B cell (primary cell): Measurements from ENCODE around the gene CEP170. TPM values are rescaled to one million over a fixed set of nuclear protein-coding genes. Genes with fewer than 3 reads are reported as not detected.
A peak's percentile ranks its signal among the peaks of the same experiment; 100 is the strongest.

Source experiments
- ATAC-seq: fragments of 200-7000 bp; cut with Tn5 transposase; one replicate; pipeline ENCODE4 v1.10.0; 2021; ENCODE audit warnings: low read depth, mild to moderate bottlenecking, moderate number of reproducible peaks, moderate library complexity
- CTCF ChIA-PET: fragments of 350-600 bp; sonication (Branson Sonifier 250); formaldehyde crosslinking; loops from one replicate; lab custom pipeline; 2021; ENCODE audit warnings: antibody characterized with exemption, inconsistent platforms; lab: Charles Lee
- POLR2A ChIA-PET: fragments of 350-600 bp; sonication (Branson Sonifier 250); formaldehyde crosslinking; loops from one replicate; lab custom pipeline; 2021; ENCODE audit warnings: antibody characterized with exemption; lab: Charles Lee
- DNase-seq: peaks from one replicate; pipeline ENCODE4 v3.0.0; 2013
- H2AFZ ChIP-seq: 2 replicates; pipeline ENCODE4 v1.6.1; 2012; ENCODE audit warnings: mild to moderate bottlenecking, low read depth, low read length; ENCODE audit not compliant: insufficient read depth, poor library complexity, severe bottlenecking
- H3K27ac ChIP-seq, 2 donors: 1 replicate in 1 of 2; 2 replicates in 1 of 2; pipeline ENCODE4 v1.5.1; 2012 to 2013; ENCODE audit warnings: low read length in 2 of 2, mild to moderate bottlenecking in 2 of 2, moderate library complexity in 1 of 2
- H3K27me3 ChIP-seq, 4 experiments: fragments of 200-600 bp in 1 of 4; sonication (generic) in 1 of 4; replicated peaks in 1 of 4; 1 replicate in 2 of 4; 2 replicates in 2 of 4; pipeline versions ENCODE4 v1.6.1 to v1.7.0; 2013 to 2016; ENCODE audit warnings: low read length in 3 of 4, mild to moderate bottlenecking in 2 of 4, mixed read lengths in 1 of 4, moderate library complexity in 1 of 4; ENCODE audit not compliant: insufficient read depth in 4 of 4, control insufficient read depth in 3 of 4; ENCODE audit errors: control extremely low read depth in 1 of 4
- H3K36me3 ChIP-seq, 2 experiments: replicated peaks in 1 of 2; 1 replicate in 1 of 2; 2 replicates in 1 of 2; pipeline versions ENCODE4 v1.6.1 to v1.7.1; 2013; ENCODE audit warnings: low read length in 1 of 2; ENCODE audit not compliant: insufficient read depth in 2 of 2, control insufficient read depth in 1 of 2; ENCODE audit errors: control extremely low read depth in 1 of 2, extremely low read depth in 1 of 2
- H3K4me1 ChIP-seq, 2 donors: fragments of 200-600 bp in 1 of 2; sonication (generic) in 1 of 2; 1 replicate in 1 of 2; 2 replicates in 1 of 2; pipeline versions ENCODE4 v1.5.1 to v1.6.1; 2013 to 2017; ENCODE audit warnings: low read length in 2 of 2; ENCODE audit not compliant: control insufficient read depth in 2 of 2, insufficient read depth in 2 of 2
- H3K4me2 ChIP-seq: replicated peaks from 2 replicates; pipeline ENCODE3; 2012; ENCODE audit warnings: mild to moderate bottlenecking, low read depth, low read length; ENCODE audit not compliant: poor library complexity, severe bottlenecking
- H3K4me3 ChIP-seq, 5 experiments: fragments of 200-600 bp in 1 of 5; sonication (generic) in 1 of 5; 1 replicate in 3 of 5; 2 replicates in 2 of 5; pipeline versions ENCODE4 v1.5.1 to v1.7.0; 2011 to 2016; ENCODE audit warnings: low read length in 4 of 5, mild to moderate bottlenecking in 4 of 5, low read depth in 2 of 5, control low read depth in 1 of 5, moderate library complexity in 1 of 5; ENCODE audit not compliant: insufficient read depth in 1 of 5; ENCODE audit errors: control extremely low read depth in 1 of 5, extremely low read depth in 1 of 5
- H3K79me2 ChIP-seq: fragments of 200-600 bp; sonication (generic); one replicate; pipeline ENCODE4 v1.6.0; 2016; ENCODE audit warnings: low read length; ENCODE audit not compliant: control insufficient read depth, insufficient read depth
- H3K9ac ChIP-seq: fragments of 200-600 bp; sonication (generic); 2 replicates; pipeline ENCODE4 v1.6.1; 2017; ENCODE audit warnings: mild to moderate bottlenecking, low read length, moderate library complexity
- H3K9me3 ChIP-seq, 3 donors: one replicate each; pipeline versions ENCODE4 v1.6.1 to v1.7.1; 2013; ENCODE audit warnings: low read length in 2 of 3; ENCODE audit not compliant: control insufficient read depth in 2 of 3, insufficient read depth in 1 of 3; ENCODE audit errors: control extremely low read depth in 1 of 3
- H4K20me1 ChIP-seq: 2 replicates; pipeline ENCODE4 v1.6.0; 2012; ENCODE audit warnings: mild to moderate bottlenecking, low read length; ENCODE audit not compliant: insufficient read depth, control insufficient read depth, poor library complexity, severe bottlenecking
- H3K27ac Mint-ChIP-seq: one replicate; pipeline ENCODE4 v1.8.0; 2021; ENCODE audit warnings: mixed read lengths
- H3K27me3 Mint-ChIP-seq: one replicate; pipeline ENCODE4 v1.8.0; 2021; ENCODE audit warnings: mixed read lengths
- H3K4me1 Mint-ChIP-seq: one replicate; pipeline ENCODE4 v1.8.0; 2021; ENCODE audit warnings: mixed read lengths
- H3K4me3 Mint-ChIP-seq: one replicate; pipeline ENCODE4 v1.8.0; 2021; ENCODE audit warnings: mixed read lengths
- H3K9me3 Mint-ChIP-seq: one replicate; pipeline ENCODE4 v1.8.0; 2022; ENCODE audit warnings: mixed read lengths; ENCODE audit not compliant: insufficient read depth
- EZH2 ChIP-seq: IDR thresholded peaks from 2 replicates; pipeline ENCODE4 v1.6.1; 2012; ENCODE audit warnings: borderline replicate concordance, low read depth, mild to moderate bottlenecking, moderate library complexity, low read length; ENCODE audit not compliant: insufficient read depth, poor library complexity, severe bottlenecking
- WGBS: methylation state at CpG from one replicate; pipeline ENCODE4 v1.1.5; 2013; ENCODE audit warnings: missing lambda C conversion rate; ENCODE audit not compliant: insufficient coverage; 5-methylcytosine and 5-hydroxymethylcytosine counted together
- intact Hi-C: fragments of 100-400 bp; cut with micrococcal nuclease; formaldehyde crosslinking; loops from one replicate; pipeline ENCODE4 v1.10.0; 2022
- polyA plus RNA-seq: library from polyadenylated mRNA; depleted of rRNA; stranded (reverse); fragments of >200 nt; gene quantifications from 2 replicates; pipeline ENCODE4 v1.2.3, GENCODE V29; 2012
- total RNA-seq, 2 donors: library from RNA; stranded (reverse); fragments of 120-200 nt in 1 of 2; gene quantifications; 1 replicate in 1 of 2; 2 replicates in 1 of 2; pipeline versions ENCODE4 v1.2.3 to v1.2.4, GENCODE V29; 2013 to 2022
- TF ChIP-seq, protein P1 (sequence below): fragments of 200-600 bp; IDR thresholded peaks from one replicate; pipeline ENCODE4 v1.8.0; 2022; ENCODE audit warnings: antibody characterized with exemption, mild to moderate bottlenecking

Gene CEP170
- total and polyA plus RNA-seq, 2 donors (not counting 1 experiment from before 2014, with no cell fraction given), result 27.3 to 145 TPM

DNA sequence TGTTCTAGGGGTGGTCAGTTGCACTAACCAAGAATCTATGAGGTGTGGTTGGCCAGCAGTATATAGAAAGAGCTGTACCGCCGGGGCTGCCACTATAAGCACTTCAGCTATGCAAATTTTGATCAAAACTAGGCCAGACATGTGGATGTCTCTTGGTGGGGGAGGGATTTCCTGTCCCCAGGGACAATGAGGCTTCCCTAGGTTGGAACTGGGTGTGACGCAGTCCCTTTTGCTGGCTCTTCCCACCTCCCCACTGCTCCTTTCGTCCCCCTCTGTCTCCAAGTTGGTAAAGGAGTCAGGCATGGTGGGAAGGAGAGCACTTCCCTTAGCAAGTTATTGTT is 14.3 kb upstream of the CEP170 start:
- H3K9ac ChIP-seq, result peak overlapping the region; percentile 49
- Mint-ChIP-seq H3K27ac (peak overlapping the region; percentile 69), H3K9me3 (no peaks in the 10 kb centered on the region), H3K4me1 (peaks cover 39% of the 10 kb centered on the region), H3K27me3 (no peaks in the 10 kb centered on the region), H3K4me3 (peak overlapping the region; percentile 71)
- no peaks in the 10 kb centered on the region for H3K9me3 ChIP-seq
- no peaks in the 10 kb centered on the region for H3K27me3 ChIP-seq
- H2AFZ ChIP-seq, result peak overlapping the region; percentile 50
- WGBS, result no CpG with 5 or more reads among the region's 4 CpGs
- H3K4me3 ChIP-seq, result peak overlapping the region in 4 of 5 experiments; percentile 13 to 55 (median 36)
- ChIA-PET POLR2A (interaction anchor here (1.4 kb wide), 1 partner anchor 14 kb away, joined by 4 read pairs; the partner anchor contains the start of genes CEP170 and SDCCAG8), CTCF (interaction anchor here (1.3 to 1.9 kb wide), 3 partner anchors 13 to 54 kb away, joined by 4 to 6 read pairs (median 6); no protein-coding TSS in a partner anchor)
- peaks cover 42% of the 10 kb centered on the region for H3K79me2 ChIP-seq
- TF ChIP-seq, protein P1, sequence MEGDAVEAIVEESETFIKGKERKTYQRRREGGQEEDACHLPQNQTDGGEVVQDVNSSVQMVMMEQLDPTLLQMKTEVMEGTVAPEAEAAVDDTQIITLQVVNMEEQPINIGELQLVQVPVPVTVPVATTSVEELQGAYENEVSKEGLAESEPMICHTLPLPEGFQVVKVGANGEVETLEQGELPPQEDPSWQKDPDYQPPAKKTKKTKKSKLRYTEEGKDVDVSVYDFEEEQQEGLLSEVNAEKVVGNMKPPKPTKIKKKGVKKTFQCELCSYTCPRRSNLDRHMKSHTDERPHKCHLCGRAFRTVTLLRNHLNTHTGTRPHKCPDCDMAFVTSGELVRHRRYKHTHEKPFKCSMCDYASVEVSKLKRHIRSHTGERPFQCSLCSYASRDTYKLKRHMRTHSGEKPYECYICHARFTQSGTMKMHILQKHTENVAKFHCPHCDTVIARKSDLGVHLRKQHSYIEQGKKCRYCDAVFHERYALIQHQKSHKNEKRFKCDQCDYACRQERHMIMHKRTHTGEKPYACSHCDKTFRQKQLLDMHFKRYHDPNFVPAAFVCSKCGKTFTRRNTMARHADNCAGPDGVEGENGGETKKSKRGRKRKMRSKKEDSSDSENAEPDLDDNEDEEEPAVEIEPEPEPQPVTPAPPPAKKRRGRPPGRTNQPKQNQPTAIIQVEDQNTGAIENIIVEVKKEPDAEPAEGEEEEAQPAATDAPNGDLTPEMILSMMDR, result no peak
- peaks cover 31 to 34% of the 10 kb centered on the region in 2 donors for H3K4me1 ChIP-seq
- ATAC-seq (peak; percentile 78), DNase-seq (peak; percentile 54)
- no peaks in the 10 kb centered on the region for H4K20me1 ChIP-seq
- H3K27ac ChIP-seq, result peak overlapping the region in 1 of 2 donors; percentile 2
- intact Hi-C loops, result loop anchor here (1.0 to 2.0 kb wide), 2 partner anchors 14 to 17 kb away; partner anchors contain the start of gene CEP170
- peak overlapping the region; percentile 71 for H3K4me2 ChIP-seq
- peaks cover 3 to 11% of the 10 kb centered on the region in 2 experiments for H3K36me3 ChIP-seq

DNA sequence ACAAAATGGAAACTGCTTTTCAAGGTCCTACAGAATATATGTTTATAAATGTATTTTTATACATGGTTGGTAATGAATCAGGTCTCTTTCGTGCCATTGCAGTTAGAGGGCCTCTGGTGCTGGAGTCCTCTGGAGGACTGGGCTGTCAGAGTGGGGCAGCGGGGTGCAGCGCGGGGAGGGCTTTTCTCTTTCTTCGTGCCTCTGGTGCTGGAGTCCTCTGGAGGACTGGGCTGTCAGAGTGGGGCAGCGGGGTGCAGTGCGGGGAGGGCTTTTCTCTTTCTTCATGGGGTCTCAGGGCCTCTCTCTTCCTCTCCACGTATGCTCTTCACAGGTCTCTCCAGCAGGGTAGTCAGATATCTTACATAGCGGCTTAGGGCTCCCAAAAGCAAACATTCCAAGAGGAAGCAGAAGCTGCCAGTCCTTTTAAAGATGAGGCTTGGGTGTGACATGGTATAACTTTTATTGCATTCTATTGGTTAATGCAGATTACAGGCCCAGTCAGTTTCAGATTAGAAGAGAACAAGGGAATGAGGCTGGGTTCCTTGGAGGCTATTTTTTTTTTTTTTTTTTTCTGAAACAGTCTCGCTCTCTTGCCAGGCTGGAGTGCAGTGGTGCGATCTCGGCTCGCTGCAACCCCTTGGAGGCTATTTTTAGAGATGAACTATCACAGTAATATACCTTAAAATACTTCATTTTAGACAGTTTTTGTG is 13.8 kb upstream of the CEP170 start:
- CTCF ChIA-PET, result interaction anchor here (1.3 to 1.9 kb wide), 2 partner anchors 18 to 55 kb away, joined by 6 read pairs; no protein-coding TSS in a partner anchor
- H2AFZ ChIP-seq, result peak overlapping the region; percentile 50
- TF ChIP-seq, protein P1, result no peak
- TF ChIP-seq EZH2, result no peak

More for the DNA sequence above, 13.8 kb upstream of the CEP170 start:
- H3K27ac ChIP-seq, result peak overlapping the region in 1 of 2 donors; percentile 2
- no peaks in the 10 kb centered on the region for H4K20me1 ChIP-seq
- Mint-ChIP-seq H3K9me3 (no peaks in the 10 kb centered on the region), H3K27me3 (no peaks in the 10 kb centered on the region), H3K4me3 (peak overlapping the region; percentile 71), H3K4me1 (peaks cover 42% of the 10 kb centered on the region), H3K27ac (peak overlapping the region; percentile 69)
- no peaks in the 10 kb centered on the region for H3K27me3 ChIP-seq
- H3K9ac ChIP-seq, result peak overlapping the region; percentile 49
- intact Hi-C loops, result loop anchor here (1.0 to 2.0 kb wide), 2 partner anchors 14 to 18 kb away; partner anchors contain the start of gene CEP170
- DNase-seq (no peak), ATAC-seq (peak; percentile 16)
- H3K4me1 ChIP-seq, result peaks cover 31 to 34% of the 10 kb centered on the region in 2 donors
- WGBS, result 96% methylated on average over 7 of the region's 13 CpGs
- POLR2A ChIA-PET, result interaction anchor here (1.4 kb wide), 1 partner anchor 13 kb away, joined by 4 read pairs; the partner anchor contains the start of genes CEP170 and SDCCAG8
- peaks cover 3 to 6% of the 10 kb centered on the region in 2 experiments for H3K36me3 ChIP-seq
- peak overlapping the region; percentile 71 for H3K4me2 ChIP-seq
- no peaks in the 10 kb centered on the region for H3K9me3 ChIP-seq
- H3K4me3 ChIP-seq, result peak overlapping the region in 4 of 5 experiments; percentile 13 to 55 (median 36)
- H3K79me2 ChIP-seq, result peaks cover 47% of the 10 kb centered on the region
